Neural progenitor cell (in vitro differentiated cells): ENCODE measurements around the gene CREB5. TPM values are rescaled to one million over a fixed set of nuclear protein-coding genes. Genes with fewer than 3 reads are reported as not detected.

ENCODE experiments used
- DNase-seq: peaks from one replicate; pipeline ENCODE4 v3.0.0-alpha.2; 2016; ENCODE audit warnings: low spot score
- H2AFZ ChIP-seq: fragments of 200-600 bp; sonication (generic); replicated peaks from 2 replicates; pipeline ENCODE4 v1.6.1; 2016; ENCODE audit warnings: antibody characterized with exemption
- H3F3A ChIP-seq: fragments of 200-600 bp; sonication (generic); 2 replicates; pipeline ENCODE4 v1.6.1; 2016; ENCODE audit warnings: antibody characterized with exemption, low read depth
- H3K27ac ChIP-seq: fragments of 200-600 bp; sonication (generic); 2 replicates; pipeline ENCODE4 v1.5.1; 2016; ENCODE audit warnings: mild to moderate bottlenecking
- H3K27me3 ChIP-seq: fragments of 200-600 bp; sonication (generic); 2 replicates; pipeline ENCODE4 v1.6.1; 2016; ENCODE audit warnings: mild to moderate bottlenecking, moderate library complexity
- H3K36me3 ChIP-seq: fragments of 200-600 bp; sonication (generic); 2 replicates; pipeline ENCODE4 v1.5.1; 2016
- H3K4me1 ChIP-seq: fragments of 200-600 bp; sonication (generic); 2 replicates; pipeline ENCODE4 v1.6.1; 2016; ENCODE audit warnings: mixed run types
- H3K4me2 ChIP-seq: fragments of 200-600 bp; sonication (generic); 2 replicates; pipeline ENCODE4 v1.6.1; 2016
- H3K4me3 ChIP-seq: fragments of 200-600 bp; sonication (generic); 2 replicates; pipeline ENCODE4 v1.5.1; 2016
- H3K79me2 ChIP-seq: fragments of 200-600 bp; sonication (generic); 2 replicates; pipeline ENCODE4 v1.6.1; 2016; ENCODE audit warnings: low read depth
- H3K9ac ChIP-seq: fragments of 200-600 bp; sonication (generic); 2 replicates; pipeline ENCODE4 v1.6.1; 2016
- H3K9me3 ChIP-seq: fragments of 200-600 bp; sonication (generic); 2 replicates; pipeline ENCODE4 v1.5.1; 2016; ENCODE audit warnings: low read depth
- H4K20me1 ChIP-seq: fragments of 200-600 bp; sonication (generic); 2 replicates; pipeline ENCODE4 v1.6.1; 2016; ENCODE audit warnings: low read depth
- H3K27ac Mint-ChIP-seq: 3 replicates; pipeline ENCODE4 v1.8.0; 2021; ENCODE audit warnings: mixed read lengths
- H3K27me3 Mint-ChIP-seq: 2 replicates; pipeline ENCODE4 v1.8.0; 2022; ENCODE audit warnings: low read depth, mild to moderate bottlenecking, inconsistent platforms, moderate library complexity, mixed read lengths; ENCODE audit not compliant: insufficient read depth
- H3K36me3 Mint-ChIP-seq: 3 replicates; pipeline ENCODE4 v1.8.0; 2021; ENCODE audit warnings: mixed read lengths
- H3K4me1 Mint-ChIP-seq: 3 replicates; pipeline ENCODE4 v1.8.0; 2021; ENCODE audit warnings: mixed read lengths
- H3K4me3 Mint-ChIP-seq: 3 replicates; pipeline ENCODE4 v1.8.0; 2021; ENCODE audit warnings: mild to moderate bottlenecking, moderate library complexity, mixed read lengths
- H3K9me3 Mint-ChIP-seq: 3 replicates; pipeline ENCODE4 v1.8.0; 2020; ENCODE audit warnings: mixed read lengths
- CTCF ChIP-seq: fragments of 200-600 bp; sonication (generic); IDR thresholded peaks from 2 replicates; pipeline ENCODE4 v1.5.1; 2017; ENCODE audit warnings: antibody characterized with exemption, mild to moderate bottlenecking
- EZH2 ChIP-seq: fragments of 200-600 bp; sonication (generic); IDR thresholded peaks from 2 replicates; pipeline ENCODE4 v1.6.1; 2017; ENCODE audit warnings: antibody characterized with exemption, mild to moderate bottlenecking, moderate library complexity
- EZH2phosphoT487 ChIP-seq: fragments of 200-600 bp; sonication (generic); IDR thresholded peaks from 2 replicates; pipeline ENCODE4 v1.6.1; 2017; ENCODE audit warnings: antibody characterized with exemption
- total RNA-seq: library from RNA; depleted of rRNA; stranded (reverse); fragments of >200 nt; gene quantifications from 2 replicates; pipeline ENCODE4 v1.2.3, GENCODE V29; 2015; ENCODE audit warnings: low replicate concordance

Gene CREB5
- total RNA-seq, 1 donor from 2014 or later, result 1.2 TPM

GRCh38 chr7:28531291-28531690 is 119.0 kb downstream of the CREB5 start:
- Histone ChIP-seq H2AFZ (no peak overlapping the region), H3K27me3 (no peaks in the 10 kb centered on the region), H3K27ac (no peak overlapping the region), H3K9ac (no peak overlapping the region), H3K36me3 (no peaks in the 10 kb centered on the region), H3K4me1 (no peaks in the 10 kb centered on the region), H4K20me1 (no peaks in the 10 kb centered on the region), H3F3A (no peaks in the 10 kb centered on the region), H3K4me3 (no peak overlapping the region), H3K9me3 (no peaks in the 10 kb centered on the region), H3K79me2 (no peaks in the 10 kb centered on the region), H3K4me2 (no peak overlapping the region)
- no peak overlapping the region for H3K27ac Mint-ChIP-seq
- TF ChIP-seq CTCF, result no peak
- TF ChIP-seq EZH2phosphoT487, result no peak
- no peak for TF ChIP-seq EZH2
- H3K27me3 Mint-ChIP-seq, result peaks cover 1% of the 10 kb centered on the region
- H3K9me3 Mint-ChIP-seq, result no peaks in the 10 kb centered on the region
- H3K36me3 Mint-ChIP-seq, result no peaks in the 10 kb centered on the region
- no peak overlapping the region for H3K4me3 Mint-ChIP-seq
- peaks cover 6% of the 10 kb centered on the region for H3K4me1 Mint-ChIP-seq
- DNase-seq, result no peak

DNA sequence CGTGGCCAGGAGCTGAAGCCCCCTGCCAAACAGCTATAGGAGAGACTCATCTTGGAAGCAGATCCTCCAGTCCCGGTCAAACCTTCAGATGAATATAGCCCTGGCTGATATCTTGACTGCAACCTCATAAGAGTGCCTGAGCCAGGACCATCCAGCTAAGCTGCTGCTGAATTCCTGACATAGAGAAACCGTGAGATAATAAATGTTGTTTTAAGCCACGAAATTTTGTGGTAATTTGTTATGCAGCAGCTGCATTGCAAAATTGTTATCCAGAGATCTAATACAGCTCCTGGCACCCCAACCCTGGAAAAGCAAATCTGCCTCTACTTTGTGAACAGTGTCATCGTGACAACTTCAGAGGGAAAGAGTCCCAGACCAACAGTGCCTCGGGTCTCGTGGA is 119.9 kb downstream of the CREB5 start:
- H3K4me2 ChIP-seq, result no peak overlapping the region
- peaks cover 6% of the 10 kb centered on the region for H3K4me1 Mint-ChIP-seq
- H2AFZ ChIP-seq, result no peak overlapping the region
- no peak for TF ChIP-seq EZH2
- no peak for TF ChIP-seq EZH2phosphoT487
- TF ChIP-seq CTCF, result no peak
- H3K4me1 ChIP-seq, result no peaks in the 10 kb centered on the region
- H3K9me3 ChIP-seq, result no peaks in the 10 kb centered on the region
- H3K27me3 ChIP-seq, result no peaks in the 10 kb centered on the region
- no peaks in the 10 kb centered on the region for H4K20me1 ChIP-seq
- no peak overlapping the region for H3K4me3 Mint-ChIP-seq
- H3K27ac ChIP-seq, result no peak overlapping the region
- H3K9ac ChIP-seq, result no peak overlapping the region
- no peak overlapping the region for H3K27ac Mint-ChIP-seq
- H3F3A ChIP-seq, result no peaks in the 10 kb centered on the region
- H3K27me3 Mint-ChIP-seq, result peaks cover 2% of the 10 kb centered on the region
- no peaks in the 10 kb centered on the region for H3K36me3 Mint-ChIP-seq
- H3K79me2 ChIP-seq, result no peaks in the 10 kb centered on the region
- no peaks in the 10 kb centered on the region for H3K36me3 ChIP-seq
- DNase-seq, result no peak
- no peak overlapping the region for H3K4me3 ChIP-seq
- no peaks in the 10 kb centered on the region for H3K9me3 Mint-ChIP-seq

GRCh38 chr7:28533267-28533666 is 120.9 kb downstream of the CREB5 start:
- Histone ChIP-seq H3K36me3 (no peaks in the 10 kb centered on the region), H3K9me3 (no peaks in the 10 kb centered on the region), H3K4me3 (no peak overlapping the region), H3K4me2 (no peak overlapping the region), H3K27ac (no peak overlapping the region), H3F3A (no peaks in the 10 kb centered on the region), H2AFZ (peak overlapping the region; percentile 30), H3K4me1 (no peaks in the 10 kb centered on the region), H3K27me3 (no peaks in the 10 kb centered on the region), H3K79me2 (no peaks in the 10 kb centered on the region), H4K20me1 (no peaks in the 10 kb centered on the region), H3K9ac (no peak overlapping the region)
- peaks cover 6% of the 10 kb centered on the region for H3K4me1 Mint-ChIP-seq
- H3K4me3 Mint-ChIP-seq, result no peak overlapping the region
- H3K27me3 Mint-ChIP-seq, result peaks cover 2% of the 10 kb centered on the region
- H3K9me3 Mint-ChIP-seq, result no peaks in the 10 kb centered on the region
- no peaks in the 10 kb centered on the region for H3K36me3 Mint-ChIP-seq
- DNase-seq, result no peak
- TF ChIP-seq EZH2phosphoT487 (no peak), CTCF (no peak), EZH2 (no peak)
- no peak overlapping the region for H3K27ac Mint-ChIP-seq
